HuH-7 (cell line): ENCODE data around the gene ZNF385D.
"Not testable (repeated sequence)": the region's sequence is repeated elsewhere in the genome, so short reads cannot be mapped to it uniquely, and the experiment has no call there.

Experiments used
- DNase-seq: peaks from one replicate; pipeline ENCODE4 v3.0.0; 2011; ENCODE audit warnings: low spot score

Gene ZNF385D

GRCh38 chr3:21509731-21510470, 241.1 kb downstream of the ZNF385D start:
- DNase-seq, result no peak

DNA sequence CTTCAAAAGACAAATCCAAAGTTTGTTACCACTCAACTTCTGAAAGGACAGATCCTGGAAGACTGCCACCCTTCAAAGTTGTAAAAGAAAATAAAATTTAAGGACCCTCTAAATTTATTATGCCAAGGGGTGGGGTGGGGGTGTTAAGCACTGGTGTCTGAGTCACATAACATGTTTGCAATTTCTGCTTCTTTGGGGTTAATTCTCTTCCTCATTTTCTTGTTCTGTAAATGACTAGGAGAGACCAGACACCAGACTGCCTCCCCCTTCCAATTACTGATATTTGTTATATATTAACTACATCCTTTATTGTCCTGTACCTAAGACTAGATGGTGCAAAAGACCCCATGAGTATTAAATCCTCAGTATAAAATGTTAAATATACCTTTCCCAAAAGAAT, 242.8 kb downstream of the ZNF385D start:
- DNase-seq, result no peak

- DNase-seq, result no peak
Measured at GRCh38 chr3:21505711-21506460, 245.1 kb downstream of the ZNF385D start.

DNA sequence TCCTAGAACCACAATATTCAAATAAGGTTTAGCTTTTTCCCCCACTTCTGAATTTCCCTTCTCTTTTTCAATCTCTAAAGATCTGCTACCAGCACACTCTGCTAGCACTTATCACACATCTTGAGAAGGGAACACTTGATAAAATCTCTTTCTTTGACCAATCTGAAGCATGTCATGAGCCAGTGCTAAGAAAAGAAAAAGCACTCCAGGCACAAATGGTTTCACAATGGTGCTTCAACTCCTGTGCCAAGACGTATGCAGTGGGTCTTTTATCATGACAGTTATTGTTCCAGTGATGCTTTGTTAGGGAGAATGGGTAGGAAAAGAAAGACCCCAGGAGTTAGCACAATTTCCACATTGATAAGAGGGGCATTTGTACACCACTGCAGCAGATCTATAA, 248.4 kb downstream of the ZNF385D start:
- no peak for DNase-seq

GRCh38 chr3:21500834-21501233, 250.2 kb downstream of the ZNF385D start:
- DNase-seq, result no peak

DNA sequence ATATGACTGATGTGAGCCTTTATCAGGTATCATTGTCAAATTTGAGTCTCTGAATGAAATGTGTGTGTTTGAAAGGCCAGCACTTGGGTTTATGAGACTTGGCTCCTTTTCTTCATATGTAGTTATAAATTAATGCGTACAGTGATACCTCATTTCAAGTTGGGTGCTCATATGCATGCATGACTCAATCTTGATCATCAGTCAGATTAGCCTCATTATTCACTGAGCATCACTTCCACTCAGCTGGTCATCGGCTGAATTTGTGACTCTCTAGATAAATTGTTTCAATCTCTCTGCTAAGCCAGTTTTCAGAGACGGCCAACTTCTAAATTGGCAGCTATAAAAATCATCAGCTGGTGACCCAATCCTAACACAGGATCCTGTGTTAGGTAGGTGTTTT, 260.3 kb downstream of the ZNF385D start:
- not testable (repeated sequence) for DNase-seq

DNA sequence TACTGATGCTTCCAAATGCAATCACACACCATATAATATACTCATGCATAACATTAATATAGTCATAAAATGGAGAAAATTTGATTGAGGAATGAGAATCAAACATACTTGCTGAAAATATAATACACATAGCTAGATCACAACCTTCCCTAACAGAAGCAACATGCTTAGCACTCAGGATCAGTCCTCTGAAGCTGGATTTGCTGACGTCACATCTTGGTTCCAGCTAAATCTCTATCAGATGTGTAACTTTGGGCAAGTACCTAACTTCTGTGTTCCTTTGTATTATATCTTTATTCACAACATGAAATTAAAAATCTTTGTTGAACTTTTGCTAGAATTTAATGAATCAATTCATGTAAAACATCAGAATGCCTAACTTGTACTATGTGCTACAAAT, 263.5 kb downstream of the ZNF385D start:
- no peak for DNase-seq

- not testable (repeated sequence) for DNase-seq
Measured at GRCh38 chr3:21486024-21486935, 264.7 kb downstream of the ZNF385D start.

- no peak for DNase-seq
Measured at GRCh38 chr3:21484828-21485144, 266.2 kb downstream of the ZNF385D start.

DNA sequence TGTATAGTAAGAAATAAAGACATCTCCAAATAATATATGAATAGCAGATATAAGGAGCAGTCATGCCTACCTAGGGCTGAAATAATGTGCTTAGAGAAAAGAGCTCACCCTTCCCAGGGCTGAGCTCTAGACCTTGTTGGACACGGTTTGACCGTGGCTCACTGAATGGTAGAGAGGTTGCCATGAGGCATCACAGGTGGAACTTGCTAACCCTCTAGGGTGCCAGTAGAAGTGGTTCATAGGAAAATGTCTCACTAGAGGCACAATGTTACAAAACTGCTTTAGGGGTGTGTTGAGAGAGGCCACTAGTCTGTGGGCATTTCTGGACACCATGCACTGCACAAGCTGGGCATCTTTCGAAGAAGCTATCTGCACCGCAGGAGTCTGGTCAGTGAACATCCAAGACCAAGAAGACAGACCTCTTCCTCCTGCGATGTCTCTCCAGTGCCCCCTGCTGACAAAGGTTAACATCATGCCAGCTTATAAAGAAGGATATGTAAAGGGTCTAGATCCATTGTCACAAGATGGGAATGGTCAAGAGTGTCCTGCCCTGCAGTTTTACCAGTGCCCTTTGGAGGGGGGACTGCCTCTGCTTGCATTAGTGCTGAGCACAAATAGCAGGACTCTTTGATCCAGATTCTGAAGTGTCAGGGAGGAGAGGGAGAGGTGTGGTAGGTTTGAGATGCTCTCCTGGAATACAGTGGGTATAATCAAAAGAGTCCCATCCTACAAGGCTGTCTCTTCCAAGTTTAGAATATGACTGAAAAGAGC, 266.8 kb downstream of the ZNF385D start:
- DNase-seq, result peak; percentile 14

GRCh38 chr3:21481991-21482390, 269.0 kb downstream of the ZNF385D start:
- no peak for DNase-seq

DNA sequence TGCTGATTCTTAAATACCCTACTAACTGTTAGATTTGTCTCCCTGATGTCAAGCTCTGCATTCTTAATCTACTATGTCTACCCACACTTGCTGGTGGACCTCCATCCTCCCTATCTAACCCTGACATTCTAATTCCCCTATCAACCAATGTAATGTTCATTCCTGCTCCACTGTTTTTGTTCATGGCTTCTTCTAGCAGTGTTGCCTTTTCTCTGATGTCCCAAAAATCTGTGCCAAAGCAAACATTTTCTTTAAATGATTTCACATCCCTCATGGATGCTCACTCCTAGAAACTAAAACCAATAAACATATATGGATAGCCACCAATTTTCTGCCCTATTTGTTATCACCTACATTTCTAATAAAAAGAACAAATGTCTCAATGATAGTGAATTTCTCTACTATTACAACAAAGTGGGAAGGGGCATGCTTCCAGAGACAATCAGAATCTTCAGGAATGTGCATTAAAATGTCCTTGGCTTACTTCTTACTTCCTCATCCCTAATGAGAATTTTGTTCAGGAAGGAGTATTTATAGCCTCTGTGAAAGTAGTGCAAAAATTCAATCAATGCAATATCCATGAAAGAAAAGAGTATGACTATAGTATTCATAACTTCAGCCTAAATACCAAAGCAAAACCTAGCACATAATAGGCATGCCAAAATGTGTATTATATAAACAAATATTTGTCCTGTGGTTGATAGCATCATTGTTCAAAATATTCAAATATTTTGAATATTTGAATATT, 273.3 kb downstream of the ZNF385D start:
- DNase-seq, result no peak

- DNase-seq, result no peak
Measured at GRCh38 chr3:21466476-21466875, 284.5 kb downstream of the ZNF385D start.

GRCh38 chr3:21464746-21465145, 286.3 kb downstream of the ZNF385D start:
- DNase-seq, result no peak

DNA sequence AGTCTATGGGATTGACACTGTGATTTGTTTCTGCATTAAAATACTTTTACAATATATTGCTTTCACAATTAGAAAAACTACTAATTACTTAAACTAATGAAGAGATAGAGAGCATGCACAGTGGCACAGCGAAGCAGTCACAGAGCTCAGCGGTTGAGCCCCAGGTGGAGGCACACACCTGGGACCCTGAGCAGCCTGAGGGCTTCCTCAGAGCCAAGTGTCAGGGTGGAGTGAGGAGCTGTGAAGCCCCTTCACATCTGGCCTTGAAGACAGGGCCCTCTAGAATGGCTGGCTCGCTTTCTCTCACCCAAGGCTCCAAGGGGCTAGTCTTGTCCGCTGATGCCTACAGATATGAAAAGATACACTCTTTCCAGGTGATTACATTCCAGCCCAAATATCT, 287.7 kb downstream of the ZNF385D start:
- DNase-seq, result no peak

DNA sequence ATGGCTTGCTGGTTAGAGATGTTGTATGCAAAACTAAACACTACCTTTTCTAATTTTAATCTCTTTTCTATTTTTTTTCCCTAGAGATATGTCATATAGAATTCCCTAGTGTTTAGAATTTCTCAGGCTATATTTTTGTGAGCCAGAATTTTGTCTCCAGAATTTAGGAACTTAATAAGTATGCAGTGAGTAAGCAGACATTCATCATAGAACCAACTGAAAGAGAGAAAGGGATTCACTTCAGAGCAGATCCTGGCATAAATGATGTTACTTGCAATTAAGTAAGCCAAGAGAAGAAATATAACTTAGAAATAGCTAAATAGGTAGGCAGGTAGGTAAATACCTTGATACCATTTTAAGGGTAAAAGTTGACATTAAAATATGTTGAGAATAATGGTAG, 288.9 kb downstream of the ZNF385D start:
- DNase-seq, result no peak

GRCh38 chr3:21457084-21457483, 293.9 kb downstream of the ZNF385D start:
- no peak for DNase-seq

- DNase-seq, result no peak
Measured at GRCh38 chr3:21449738-21450137, 301.3 kb downstream of the ZNF385D start.

DNA sequence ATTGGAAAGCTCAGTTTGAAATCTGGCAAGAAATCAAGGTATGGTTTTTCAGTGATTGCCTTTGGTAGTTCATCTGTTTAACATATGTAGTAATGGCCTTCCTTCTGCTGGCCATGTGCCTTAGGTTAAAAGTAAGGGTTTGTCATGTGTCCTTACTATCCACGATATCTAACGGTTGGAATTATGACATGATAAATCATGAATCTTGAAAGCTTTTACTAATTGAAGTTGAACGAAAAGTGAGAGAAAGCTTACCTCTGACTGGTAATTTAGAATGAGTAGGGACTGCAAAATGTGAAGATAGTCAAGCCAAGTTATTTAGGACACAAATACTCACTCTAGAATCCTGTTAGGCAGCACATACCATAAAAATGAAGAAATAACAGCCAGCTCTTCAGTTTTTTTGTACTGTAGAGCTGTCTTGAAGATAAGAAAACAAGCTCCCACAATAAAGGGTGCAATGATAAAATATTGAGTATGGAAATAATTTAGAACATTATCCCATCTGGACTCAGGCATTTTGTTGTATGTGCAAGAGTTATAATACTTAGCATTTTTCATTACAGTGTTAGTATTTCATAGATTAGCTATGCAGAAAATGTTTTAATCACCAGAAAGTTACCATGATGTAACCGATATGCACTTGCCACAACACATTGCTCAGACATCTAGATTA, 303.4 kb downstream of the ZNF385D start:
- DNase-seq, result no peak

DNA sequence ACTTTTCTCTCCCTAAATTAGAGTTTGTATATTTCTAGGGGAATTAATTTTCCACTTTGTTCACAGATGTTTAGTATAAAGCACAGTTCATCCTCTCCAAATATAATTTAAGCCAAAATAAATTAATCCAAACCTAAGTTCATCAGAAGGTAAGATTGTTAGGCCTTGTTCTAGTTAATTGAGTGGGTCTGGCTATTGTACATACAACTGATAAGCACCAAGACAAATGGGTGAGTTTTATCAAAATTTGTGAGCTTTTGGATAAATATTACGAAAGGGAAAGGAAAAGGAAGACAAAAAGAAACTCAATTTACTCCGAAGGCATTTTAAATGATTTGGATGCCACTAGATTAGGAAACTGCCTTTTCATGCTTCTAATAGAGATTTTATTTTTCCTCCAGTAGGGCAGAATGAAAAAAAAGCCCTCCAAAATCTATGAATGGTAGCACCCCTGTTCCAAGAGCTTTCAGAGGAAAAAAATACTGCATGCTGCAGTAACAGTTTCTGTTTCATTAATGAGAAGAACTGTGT, 304.0 kb downstream of the ZNF385D start:
- no peak for DNase-seq
